CD4-positive, alpha-beta T cell (primary cell): ENCODE data around the gene VSTM2B. TPM values are rescaled to one million over a fixed set of nuclear protein-coding genes. Genes with fewer than 3 reads are reported as not detected.

Experiments
- ATAC-seq: fragments of 200-7000 bp; cut with Tn5 transposase; one replicate; pipeline ENCODE4 v1.10.0; 2022; ENCODE audit warnings: mild to moderate bottlenecking; ENCODE audit not compliant: poor library complexity
- CTCF ChIA-PET: fragments of 350-600 bp; sonication (Branson Sonifier 250); formaldehyde crosslinking; loops from one replicate; lab custom pipeline; 2021; ENCODE audit warnings: antibody characterized with exemption, inconsistent platforms; lab: Charles Lee
- POLR2A ChIA-PET: fragments of 350-600 bp; sonication (Branson Sonifier 250); formaldehyde crosslinking; loops from one replicate; lab custom pipeline; 2021; ENCODE audit warnings: antibody characterized with exemption, inconsistent platforms; lab: Charles Lee
- DNase-seq, 14 experiments: peaks; one replicate each; pipeline ENCODE4 v3.0.0-alpha.2; 2013 to 2020; ENCODE audit warnings: mixed read lengths in 2 of 14
- H3K27ac ChIP-seq, 2 donors: one replicate each; pipeline versions ENCODE4 v1.5.1 to v1.7.0; 2013; ENCODE audit warnings: low read length in 2 of 2, low read depth in 1 of 2, mild to moderate bottlenecking in 1 of 2
- H3K27me3 ChIP-seq, 2 experiments: 1 replicate in 1 of 2; 2 replicates in 1 of 2; pipeline versions ENCODE4 v1.6.1 to v1.7.0; 2013; ENCODE audit warnings: low read length in 2 of 2, control low read depth in 1 of 2, mild to moderate bottlenecking in 1 of 2, moderate library complexity in 1 of 2; ENCODE audit not compliant: insufficient read depth in 2 of 2, control insufficient read depth in 1 of 2
- H3K36me3 ChIP-seq: one replicate; pipeline ENCODE4 v1.6.1; 2013; ENCODE audit warnings: low read length, control low read depth; ENCODE audit not compliant: insufficient read depth
- H3K4me1 ChIP-seq: one replicate; pipeline ENCODE4 v1.6.1; 2013; ENCODE audit warnings: low read length, control low read depth; ENCODE audit not compliant: insufficient read depth
- H3K4me3 ChIP-seq: one replicate; pipeline ENCODE4 v1.5.1; 2013; ENCODE audit warnings: mild to moderate bottlenecking, low read length, moderate library complexity
- H3K9me3 ChIP-seq, 2 experiments: 1 replicate in 1 of 2; 2 replicates in 1 of 2; pipeline versions ENCODE4 v1.6.1 to v1.7.0; 2013; ENCODE audit warnings: low read length in 2 of 2, mild to moderate bottlenecking in 2 of 2, control low read depth in 1 of 2, moderate library complexity in 1 of 2; ENCODE audit not compliant: control insufficient read depth in 1 of 2, insufficient read depth in 1 of 2
- H3K27ac Mint-ChIP-seq: one replicate; pipeline ENCODE4 v1.8.0; 2020; ENCODE audit warnings: mixed read lengths
- H3K27me3 Mint-ChIP-seq: one replicate; pipeline ENCODE4 v1.8.0; 2021; ENCODE audit warnings: mixed read lengths
- H3K36me3 Mint-ChIP-seq: one replicate; pipeline ENCODE4 v1.8.0; 2021; ENCODE audit warnings: low read depth, mixed read lengths
- H3K4me1 Mint-ChIP-seq: one replicate; pipeline ENCODE4 v1.8.0; 2021; ENCODE audit warnings: low read depth, mixed read lengths
- H3K4me3 Mint-ChIP-seq: one replicate; pipeline ENCODE4 v1.8.0; 2020; ENCODE audit warnings: mild to moderate bottlenecking, mixed read lengths
- H3K9me3 Mint-ChIP-seq: one replicate; pipeline ENCODE4 v1.8.0; 2020; ENCODE audit warnings: mixed read lengths
- intact Hi-C, 2 experiments: fragments of 100-400 bp; cut with DNase I in 1 of 2; cut with micrococcal nuclease in 1 of 2; formaldehyde crosslinking; loops; one replicate each; pipeline versions ENCODE4 v1.15.1 to v1.9.0; 2023 to 2025; cut with DNase I, micrococcal nuclease
- total RNA-seq, 174 experiments: library from RNA in 2 of 174; stranded (reverse) in 2 of 174; gene quantifications; one replicate each; pipeline ENCODE4 v1.2.3 and lab custom pipeline; 2021 to 2026
- TF ChIP-seq, protein P1 (sequence below): fragments of 200-600 bp; IDR thresholded peaks from one replicate; pipeline ENCODE4 v1.8.0; 2022; ENCODE audit warnings: antibody characterized with exemption, mild to moderate bottlenecking

Gene VSTM2B
- total RNA-seq, 2 experiments from 2014 or later: not detected

- ATAC-seq: no peak
- Histone ChIP-seq H3K36me3 (no peaks in the 10 kb centered on the region), H3K4me3 (no peak overlapping the region), H3K27me3 (peaks cover 5 to 12% of the 10 kb centered on the region in 2 experiments), H3K4me1 (no peaks in the 10 kb centered on the region), H3K9me3 (peaks cover 7 to 21% of the 10 kb centered on the region in 2 experiments), H3K27ac (no peak overlapping the region)
- TF ChIP-seq, protein P1, sequence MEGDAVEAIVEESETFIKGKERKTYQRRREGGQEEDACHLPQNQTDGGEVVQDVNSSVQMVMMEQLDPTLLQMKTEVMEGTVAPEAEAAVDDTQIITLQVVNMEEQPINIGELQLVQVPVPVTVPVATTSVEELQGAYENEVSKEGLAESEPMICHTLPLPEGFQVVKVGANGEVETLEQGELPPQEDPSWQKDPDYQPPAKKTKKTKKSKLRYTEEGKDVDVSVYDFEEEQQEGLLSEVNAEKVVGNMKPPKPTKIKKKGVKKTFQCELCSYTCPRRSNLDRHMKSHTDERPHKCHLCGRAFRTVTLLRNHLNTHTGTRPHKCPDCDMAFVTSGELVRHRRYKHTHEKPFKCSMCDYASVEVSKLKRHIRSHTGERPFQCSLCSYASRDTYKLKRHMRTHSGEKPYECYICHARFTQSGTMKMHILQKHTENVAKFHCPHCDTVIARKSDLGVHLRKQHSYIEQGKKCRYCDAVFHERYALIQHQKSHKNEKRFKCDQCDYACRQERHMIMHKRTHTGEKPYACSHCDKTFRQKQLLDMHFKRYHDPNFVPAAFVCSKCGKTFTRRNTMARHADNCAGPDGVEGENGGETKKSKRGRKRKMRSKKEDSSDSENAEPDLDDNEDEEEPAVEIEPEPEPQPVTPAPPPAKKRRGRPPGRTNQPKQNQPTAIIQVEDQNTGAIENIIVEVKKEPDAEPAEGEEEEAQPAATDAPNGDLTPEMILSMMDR: no peak
- Mint-ChIP-seq H3K27me3 (peaks cover 25% of the 10 kb centered on the region), H3K4me3 (no peak overlapping the region), H3K36me3 (no peaks in the 10 kb centered on the region), H3K9me3 (no peaks in the 10 kb centered on the region), H3K27ac (no peak overlapping the region), H3K4me1 (no peaks in the 10 kb centered on the region)
- CTCF ChIA-PET: no interaction called here
- POLR2A ChIA-PET: no interaction called here
- intact Hi-C loops: no loop called here
- no peak for DNase-seq
These were observed 37.8 kb downstream of the VSTM2B start for GRCh38 chr19:29563486-29564101.

DNA sequence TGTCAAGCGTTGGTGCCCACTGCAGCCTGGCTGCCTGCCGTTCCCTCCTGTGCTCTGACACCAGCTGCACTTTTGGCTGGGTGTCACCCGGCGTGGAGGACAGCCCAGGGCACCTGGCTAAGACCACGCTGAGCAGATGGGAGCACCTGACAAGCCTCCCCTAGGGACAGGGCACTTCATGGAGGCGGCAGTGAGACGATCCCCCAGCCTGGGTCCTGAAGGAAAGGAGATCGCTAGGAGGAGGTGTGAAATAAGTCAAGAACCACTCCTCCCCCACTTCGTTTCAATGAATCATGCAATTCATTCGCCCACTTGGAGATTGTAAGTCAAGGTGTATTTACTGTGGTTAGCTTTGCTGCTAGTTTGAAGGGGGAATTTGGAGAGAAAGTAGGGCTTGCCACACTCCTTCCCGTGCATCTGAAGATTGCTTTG is 38.8 kb downstream of the VSTM2B start:
- Mint-ChIP-seq H3K27ac (no peak overlapping the region), H3K4me1 (no peaks in the 10 kb centered on the region), H3K27me3 (peaks cover 32% of the 10 kb centered on the region), H3K9me3 (no peaks in the 10 kb centered on the region), H3K36me3 (no peaks in the 10 kb centered on the region), H3K4me3 (no peak overlapping the region)
- CTCF ChIA-PET: interaction anchor here (1.6 kb wide), 1 partner anchor 9 kb away, joined by 4 read pairs; no protein-coding TSS in a partner anchor
- peaks cover 5 to 12% of the 10 kb centered on the region in 2 experiments for H3K27me3 ChIP-seq
- intact Hi-C loops: no loop called here
- H3K4me3 ChIP-seq: no peak overlapping the region
- ATAC-seq: no peak
- no peaks in the 10 kb centered on the region for H3K4me1 ChIP-seq
- DNase-seq: no peak
- H3K36me3 ChIP-seq: no peaks in the 10 kb centered on the region
- H3K27ac ChIP-seq: no peak overlapping the region
- TF ChIP-seq, protein P1: no peak
- POLR2A ChIA-PET: no interaction called here
- peaks cover 6 to 21% of the 10 kb centered on the region in 2 experiments for H3K9me3 ChIP-seq

DNA sequence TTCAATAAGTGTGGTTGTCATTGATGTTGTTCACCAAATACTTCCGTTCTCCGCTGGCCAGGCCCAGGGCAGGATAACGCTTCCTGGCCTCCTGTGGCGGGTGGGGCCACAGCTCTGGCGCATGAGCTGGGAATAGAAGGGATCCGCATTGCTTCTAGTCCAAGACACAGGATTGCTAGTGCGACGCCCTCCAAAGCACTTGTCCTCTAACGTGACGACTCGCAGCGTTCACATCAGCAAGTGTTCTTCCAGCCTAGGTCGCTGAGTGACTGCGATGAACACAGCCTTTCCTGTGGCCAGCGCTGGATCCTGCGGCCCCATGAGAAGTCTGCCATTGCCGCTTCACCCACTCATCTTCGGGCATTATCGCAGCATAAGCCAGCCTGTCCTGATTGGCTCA is 39.4 kb downstream of the VSTM2B start:
- DNase-seq (no peak), ATAC-seq (no peak)
- H3K36me3 Mint-ChIP-seq: no peaks in the 10 kb centered on the region
- no peak overlapping the region for H3K4me3 Mint-ChIP-seq
- H3K4me3 ChIP-seq: no peak overlapping the region
- no peaks in the 10 kb centered on the region for H3K4me1 Mint-ChIP-seq
- TF ChIP-seq, protein P1: no peak
- no peak overlapping the region for H3K27ac Mint-ChIP-seq
- ChIA-PET CTCF (interaction anchor here (1.6 kb wide), 1 partner anchor 10 kb away, joined by 4 read pairs; no protein-coding TSS in a partner anchor), POLR2A (no interaction called here)
- intact Hi-C loops: no loop called here
- H3K9me3 Mint-ChIP-seq: no peaks in the 10 kb centered on the region
- no peaks in the 10 kb centered on the region for H3K4me1 ChIP-seq
- H3K27me3 Mint-ChIP-seq: peaks cover 33% of the 10 kb centered on the region
- H3K27ac ChIP-seq: no peak overlapping the region
- peaks cover 5 to 12% of the 10 kb centered on the region in 2 experiments for H3K27me3 ChIP-seq
- H3K9me3 ChIP-seq: peaks cover under 1 to 16% of the 10 kb centered on the region in 2 experiments
- H3K36me3 ChIP-seq: no peaks in the 10 kb centered on the region
